ENCODE results near the gene TMEM145.
"Not testable (repeated sequence)": the region's sequence is repeated elsewhere in the genome, so short reads cannot be mapped to it uniquely, and the experiment has no call there.

Gene TMEM145

GRCh38 chr19:42313096-42313839 is at the start of gene TMEM145:
Gene TMEM145 (plus strand): TSS chr19:42313309. CDS start chr19:42313377, 68 bp downstream.
- no peak for TF ChIP-seq ZNF274 (IDR thresholded peaks at IDR 0.05; ENCODE audit: low read depth, low read length)

GRCh38 chr19:42266105-42266504 is 47.0 kb upstream of the TMEM145 start:
- not testable (repeated sequence) for H3K4me3 ChIP-seq (ENCODE audit: low read length)

More at GRCh38 chr19:42313096-42313839, at the start of gene TMEM145:
- H3K4me3 ChIP-seq (ENCODE audit: low read length) = peak within 1 kb of the TSS; percentile 23; the same call in 1 of the 2 replicates

DNA sequence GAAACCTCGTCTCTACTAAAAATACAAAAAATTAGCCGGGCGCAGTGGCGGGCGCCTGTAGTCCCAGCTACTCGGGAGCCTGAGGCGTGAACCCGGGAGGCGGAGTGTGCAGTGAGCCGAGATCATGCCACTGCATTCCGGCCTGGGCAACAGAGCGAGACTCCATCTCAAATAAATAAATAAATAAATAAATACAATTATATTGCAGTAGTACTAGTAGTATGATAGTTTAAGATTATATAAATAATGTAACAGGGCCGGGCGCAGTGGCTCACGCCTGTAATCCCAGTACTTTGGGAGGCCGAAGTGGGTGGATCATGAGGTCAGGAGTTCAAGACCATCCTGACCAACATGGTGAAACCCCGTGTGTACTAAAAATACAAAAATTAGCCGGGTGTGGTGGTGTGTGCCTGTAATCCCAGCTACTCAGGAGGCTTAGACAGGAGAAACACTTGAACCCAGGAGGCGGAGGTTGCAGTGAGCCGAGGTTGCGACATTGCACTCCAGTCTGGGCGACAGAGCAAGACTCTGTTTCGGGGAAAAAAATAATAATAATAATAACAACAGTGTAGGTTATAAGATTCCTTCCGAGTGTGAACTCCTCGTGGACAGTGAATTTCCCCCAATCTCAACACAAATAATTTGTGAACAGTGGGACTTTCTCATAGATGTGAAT is 46.0 kb upstream of the TMEM145 start:
- not testable (repeated sequence) for H3K4me3 ChIP-seq (ENCODE audit: low read length)

DNA sequence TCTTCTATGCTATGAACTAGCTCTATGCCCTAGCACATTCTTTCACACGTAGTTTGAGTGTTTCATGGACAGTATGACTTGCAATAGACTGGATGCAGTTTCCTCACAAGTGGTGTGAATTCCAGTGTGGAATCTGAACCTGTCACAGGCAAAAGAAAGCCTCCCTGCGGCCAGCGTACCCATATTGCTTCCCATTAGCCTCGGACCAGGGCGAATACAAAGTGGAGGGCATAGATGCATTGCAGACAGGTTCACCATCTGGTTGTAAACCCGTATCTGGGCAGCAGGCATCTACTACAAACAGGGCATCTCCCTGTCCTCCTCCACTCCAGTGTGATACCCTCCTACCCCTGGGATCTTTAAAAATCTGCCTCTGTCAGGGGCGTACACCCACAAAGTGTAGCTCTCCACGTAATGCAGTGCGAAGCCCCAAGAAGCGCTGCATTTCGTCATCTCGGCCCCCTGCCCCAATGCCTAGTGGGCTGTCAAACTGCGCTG is 45.4 kb upstream of the TMEM145 start:
- no peak for TF ChIP-seq ZNF274 (IDR thresholded peaks at IDR 0.05; ENCODE audit: low read depth, low read length)
- peak overlapping the region; percentile 62 for H3K4me3 ChIP-seq (ENCODE audit: low read length)

GRCh38 chr19:42268142-42268703 is 44.9 kb upstream of the TMEM145 start:
- H3K4me3 ChIP-seq (ENCODE audit: low read length) = peak overlapping the region; percentile 74

GRCh38 chr19:42268704-42269477 is 44.2 kb upstream of the TMEM145 start, which contains the start of gene CIC:
Gene CIC (plus strand): TSS chr19:42269252. CDS start chr19:42271784, 2,532 bp downstream.
- H3K4me3 ChIP-seq (ENCODE audit: low read length) = peak within 1 kb of the TSS; percentile 91
- no peak for TF ChIP-seq ZNF274 (IDR thresholded peaks at IDR 0.05; ENCODE audit: low read depth, low read length)

More at GRCh38 chr19:42268142-42268703, 44.9 kb upstream of the TMEM145 start:
- TF ChIP-seq ZNF274 (IDR thresholded peaks at IDR 0.05; ENCODE audit: low read depth, low read length) = no peak

GRCh38 chr19:42269478-42270345 is 43.4 kb upstream of the TMEM145 start:
- TF ChIP-seq ZNF274 (IDR thresholded peaks at IDR 0.05; ENCODE audit: low read depth, low read length) = no peak
- peak overlapping the region; percentile 91 for H3K4me3 ChIP-seq (ENCODE audit: low read length)

DNA sequence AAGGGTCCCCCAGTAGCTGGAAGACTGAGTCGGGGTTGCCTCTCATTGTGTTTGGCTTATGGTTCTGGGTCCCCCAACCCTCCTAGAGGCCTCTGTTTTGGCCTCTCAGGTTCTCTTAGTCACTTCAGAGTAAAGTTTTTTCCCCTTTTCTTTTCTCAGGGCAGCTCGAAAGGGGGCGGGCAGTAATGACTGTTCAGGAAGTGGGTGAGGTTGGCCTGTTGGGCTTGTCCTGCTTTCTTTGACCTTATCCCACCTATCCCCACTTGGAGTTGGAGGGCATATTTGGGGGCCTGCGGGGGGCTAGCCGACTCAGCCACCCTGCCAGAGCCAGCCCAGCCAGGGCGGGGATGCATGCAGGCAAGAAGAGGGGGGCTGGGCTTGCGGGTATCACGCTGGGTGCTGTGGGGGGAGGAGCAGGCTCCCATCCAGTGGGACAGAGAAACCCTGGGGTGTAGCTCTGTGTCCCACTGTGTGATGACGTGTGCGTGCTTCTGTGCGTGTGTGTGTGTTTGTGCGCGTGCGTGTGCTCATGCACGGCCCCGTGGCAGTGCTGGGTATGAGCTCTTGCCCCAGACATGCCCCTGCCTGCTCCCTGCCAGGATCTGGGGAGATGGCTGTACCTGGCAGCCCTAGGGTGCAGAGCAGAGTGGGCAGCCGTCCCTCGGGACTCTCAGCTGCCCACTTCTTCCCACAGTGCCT is 42.6 kb upstream of the TMEM145 start:
- H3K4me3 ChIP-seq (ENCODE audit: low read length) = peak overlapping the region; percentile 91
- no peak for TF ChIP-seq ZNF274 (IDR thresholded peaks at IDR 0.05; ENCODE audit: low read depth, low read length)

DNA sequence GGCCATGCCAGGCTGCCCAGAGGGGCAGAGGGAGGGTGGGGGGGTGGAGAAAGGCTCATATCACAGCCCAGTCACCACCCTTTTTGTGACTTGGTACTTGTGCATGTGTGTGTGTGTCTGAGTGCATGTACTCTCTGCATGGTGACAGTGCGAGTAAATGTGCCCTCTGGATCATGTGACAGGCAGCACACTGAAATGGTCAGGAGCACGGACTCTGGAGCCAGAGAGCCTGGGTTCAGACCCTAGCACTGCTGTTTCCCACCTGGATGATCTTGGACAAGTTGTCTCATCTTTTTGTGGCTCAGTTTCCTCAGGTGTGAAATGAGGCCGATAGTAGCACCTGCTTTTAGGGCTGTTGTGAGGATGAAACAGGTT is 42.1 kb upstream of the TMEM145 start:
- H3K4me3 ChIP-seq (ENCODE audit: low read length) = peak overlapping the region; percentile 91; the same call in 1 of the 2 replicates
- TF ChIP-seq ZNF274 (IDR thresholded peaks at IDR 0.05; ENCODE audit: low read depth, low read length) = no peak

- H3K4me3 ChIP-seq (ENCODE audit: low read length) = no peak overlapping the region
- no peak for TF ChIP-seq ZNF274 (IDR thresholded peaks at IDR 0.05; ENCODE audit: low read depth, low read length)
These were observed 41.1 kb upstream of the TMEM145 start for GRCh38 chr19:42271861-42272534.

- no peak for TF ChIP-seq ZNF274 (IDR thresholded peaks at IDR 0.05; ENCODE audit: low read depth, low read length)
- H3K4me3 ChIP-seq (ENCODE audit: low read length) = no peak overlapping the region
These were observed 40.6 kb upstream of the TMEM145 start for GRCh38 chr19:42272535-42272897.

DNA sequence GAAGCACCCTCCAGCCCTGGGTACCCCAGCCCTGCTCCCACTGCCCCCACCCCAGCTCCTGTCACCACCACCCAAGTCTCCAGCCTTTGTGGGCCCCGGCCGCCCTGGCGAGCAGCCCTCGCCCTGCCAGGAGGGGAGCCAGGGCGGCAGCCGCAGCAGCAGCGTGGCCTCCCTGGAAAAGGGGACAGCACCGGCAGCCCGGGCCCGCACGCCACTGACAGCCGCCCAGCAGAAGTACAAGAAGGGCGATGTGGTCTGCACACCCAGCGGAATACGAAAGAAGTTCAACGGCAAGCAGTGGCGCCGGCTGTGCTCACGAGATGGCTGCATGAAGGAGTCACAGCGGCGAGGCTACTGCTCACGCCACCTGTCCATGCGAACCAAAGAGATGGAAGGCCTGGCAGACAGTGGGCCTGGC is 40.1 kb upstream of the TMEM145 start:
- TF ChIP-seq ZNF274 (IDR thresholded peaks at IDR 0.05; ENCODE audit: low read depth, low read length) = no peak
- no peak overlapping the region for H3K4me3 ChIP-seq (ENCODE audit: low read length)

Measured in GM08714 (cell line).